Iris pigment epithelial cell (primary cell): Measurements from ENCODE around the gene COQ8A.

ENCODE experiments used
- DNase-seq: peaks from one replicate; pipeline ENCODE4 v3.0.0-alpha.2; 2011; ENCODE audit warnings: low read depth

COQ8A gene

DNA sequence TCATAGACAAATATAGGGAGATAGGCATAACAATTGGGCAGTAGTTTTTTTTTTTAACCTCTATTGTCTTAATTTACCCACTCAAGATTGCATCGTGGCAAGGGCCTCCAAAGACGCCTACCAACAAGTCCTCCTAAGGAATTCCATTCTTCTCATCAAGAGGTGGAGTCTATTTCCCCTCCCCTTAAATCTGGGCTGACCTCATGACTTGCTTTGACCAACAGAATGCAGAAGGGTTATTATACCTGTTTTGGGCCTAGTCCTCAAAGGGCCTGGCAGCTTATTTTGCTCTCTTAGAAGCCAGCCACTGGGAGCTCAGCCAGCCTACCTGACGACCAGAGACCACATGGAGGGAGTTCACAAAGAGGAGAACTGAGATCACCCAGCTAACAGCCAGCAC, 92.3 kb downstream of the COQ8A start:
- DNase-seq, result no peak

DNA sequence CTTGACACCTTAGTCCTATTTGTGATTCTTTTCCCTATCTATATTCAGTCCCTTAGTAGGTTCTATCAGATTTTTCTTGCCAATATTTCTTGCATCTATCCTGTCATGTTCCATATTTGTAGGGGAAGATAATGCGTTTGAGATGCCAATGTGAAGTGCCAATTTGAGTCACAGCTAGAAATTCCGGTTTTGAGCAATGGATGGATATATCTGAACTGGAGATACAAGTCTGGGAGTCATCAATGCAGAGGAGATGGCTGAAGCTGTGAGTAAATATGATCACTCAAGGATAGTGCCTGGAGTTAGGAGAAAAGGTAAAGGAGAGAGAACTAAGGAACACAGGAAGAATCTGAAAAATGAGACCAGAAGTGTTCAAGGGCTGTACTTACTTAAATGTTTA, 93.8 kb downstream of the COQ8A start:
- DNase-seq, result no peak

DNA sequence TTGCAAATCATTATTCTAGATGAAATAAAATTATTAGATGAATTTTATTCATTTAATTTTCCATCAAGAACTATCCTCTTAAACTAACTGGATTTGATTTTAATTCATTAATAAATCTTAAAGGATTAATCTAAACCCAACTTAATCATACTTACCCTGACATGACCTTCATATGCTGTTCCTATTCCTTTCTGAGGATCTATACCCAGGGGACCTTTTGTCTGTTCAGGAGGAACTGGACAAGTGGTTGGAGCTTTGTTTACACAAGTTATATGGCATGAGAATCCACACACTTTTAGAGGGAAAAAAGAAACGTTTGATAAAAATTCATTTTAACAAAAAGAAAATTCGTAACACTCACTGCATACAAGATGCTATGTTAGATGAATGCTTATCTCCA, 95.2 kb downstream of the COQ8A start:
- no peak for DNase-seq

DNA sequence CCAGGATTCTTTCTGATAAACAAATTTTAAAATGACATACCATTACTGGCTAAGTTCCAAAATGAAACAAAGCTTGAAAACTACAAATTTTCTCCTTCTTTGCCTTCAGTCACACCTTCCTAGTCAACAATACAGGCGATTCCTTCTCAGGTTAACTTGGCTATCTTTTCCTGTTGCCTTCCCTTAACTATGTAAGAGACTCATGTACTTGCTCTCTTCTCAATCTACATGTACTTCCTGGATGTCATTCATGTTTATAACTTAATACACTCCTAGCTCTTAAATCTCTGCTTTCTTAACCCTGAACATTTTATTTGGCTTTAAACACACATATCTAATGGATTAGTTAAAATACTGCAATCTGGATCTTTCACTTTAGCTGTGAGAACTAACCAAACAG, 97.0 kb downstream of the COQ8A start:
- peak; percentile 3 for DNase-seq
